CD8-positive, alpha-beta memory T cell (primary cell): ENCODE measurements around the gene GINS2. TPM values are rescaled to one million over a fixed set of nuclear protein-coding genes. Genes with fewer than 3 reads are reported as not detected.

ENCODE experiments used
- CTCF ChIA-PET: fragments of 350-600 bp; sonication (Branson Sonifier 250); formaldehyde crosslinking; loops from one replicate; lab custom pipeline; 2021; ENCODE audit warnings: antibody characterized with exemption; lab: Charles Lee
- POLR2A ChIA-PET: fragments of 350-600 bp; sonication (Branson Sonifier 250); formaldehyde crosslinking; loops from one replicate; lab custom pipeline; 2021; ENCODE audit warnings: antibody characterized with exemption; lab: Charles Lee
- DNase-seq, 5 donors: peaks; one replicate each; pipeline versions ENCODE4 v3.0.0 to v3.0.0-alpha.2; 2020 to 2022; ENCODE audit warnings: mixed read lengths in 1 of 5
- H3K27ac ChIP-seq: one replicate; pipeline ENCODE4 v1.7.0; 2013; ENCODE audit warnings: low read depth, mild to moderate bottlenecking, low read length, moderate library complexity
- H3K27me3 ChIP-seq: 2 replicates; pipeline ENCODE4 v1.7.0; 2013; ENCODE audit warnings: low read length, mild to moderate bottlenecking; ENCODE audit not compliant: insufficient read depth, poor library complexity, severe bottlenecking
- H3K36me3 ChIP-seq: 2 replicates; pipeline ENCODE4 v1.7.0; 2013; ENCODE audit warnings: mild to moderate bottlenecking, low read length, moderate library complexity; ENCODE audit not compliant: insufficient read depth
- H3K4me1 ChIP-seq: 2 replicates; pipeline ENCODE4 v1.7.0; 2013; ENCODE audit warnings: mild to moderate bottlenecking, low read length, moderate library complexity; ENCODE audit not compliant: insufficient read depth
- H3K4me3 ChIP-seq: 2 replicates; pipeline ENCODE4 v1.7.0; 2013; ENCODE audit warnings: mild to moderate bottlenecking, low read length
- H3K9me3 ChIP-seq: 2 replicates; pipeline ENCODE4 v1.7.0; 2013; ENCODE audit warnings: mild to moderate bottlenecking, low read length
- H3K27ac Mint-ChIP-seq, 8 donors: one replicate each; pipeline ENCODE4 v1.8.0; 2020 to 2021; ENCODE audit warnings: mixed read lengths in 8 of 8, mild to moderate bottlenecking in 6 of 8, inconsistent platforms in 3 of 8, moderate library complexity in 3 of 8
- H3K27me3 Mint-ChIP-seq, 2 donors: one replicate each; pipeline ENCODE4 v1.8.0; 2020 to 2021; ENCODE audit warnings: mixed read lengths in 2 of 2, mild to moderate bottlenecking in 1 of 2, moderate library complexity in 1 of 2
- H3K36me3 Mint-ChIP-seq, 3 donors: one replicate each; pipeline ENCODE4 v1.8.0; 2020 to 2021; ENCODE audit warnings: mixed read lengths in 3 of 3, inconsistent platforms in 1 of 3, mild to moderate bottlenecking in 1 of 3
- H3K4me1 Mint-ChIP-seq, 3 donors: one replicate each; pipeline ENCODE4 v1.8.0; 2020 to 2021; ENCODE audit warnings: mixed read lengths in 3 of 3, inconsistent platforms in 1 of 3, mild to moderate bottlenecking in 1 of 3
- H3K4me3 Mint-ChIP-seq, 7 donors: one replicate each; pipeline ENCODE4 v1.8.0; 2020 to 2021; ENCODE audit warnings: mixed read lengths in 7 of 7, mild to moderate bottlenecking in 6 of 7, moderate library complexity in 4 of 7, inconsistent platforms in 2 of 7
- H3K9me3 Mint-ChIP-seq, 5 donors: one replicate each; pipeline ENCODE4 v1.8.0; 2020 to 2022; ENCODE audit warnings: mixed read lengths in 5 of 5, mild to moderate bottlenecking in 3 of 5, moderate library complexity in 2 of 5, inconsistent platforms in 1 of 5
- polyA plus RNA-seq: library from polyadenylated mRNA; unstranded; fragments of 300-500 nt; fragmentation: Illumina TruSeq; gene quantifications from one replicate; pipeline ENCODE4 v1.2.3, GENCODE V29; 2021
- total RNA-seq, 2 experiments: library from RNA; stranded (reverse); gene quantifications; one replicate each; pipeline ENCODE4 v1.2.3, GENCODE V29; 2021

GINS2 gene
- total and polyA plus RNA-seq, 3 experiments from 2014 or later = 0.09 to 68.7 (median 68.6) TPM

DNA sequence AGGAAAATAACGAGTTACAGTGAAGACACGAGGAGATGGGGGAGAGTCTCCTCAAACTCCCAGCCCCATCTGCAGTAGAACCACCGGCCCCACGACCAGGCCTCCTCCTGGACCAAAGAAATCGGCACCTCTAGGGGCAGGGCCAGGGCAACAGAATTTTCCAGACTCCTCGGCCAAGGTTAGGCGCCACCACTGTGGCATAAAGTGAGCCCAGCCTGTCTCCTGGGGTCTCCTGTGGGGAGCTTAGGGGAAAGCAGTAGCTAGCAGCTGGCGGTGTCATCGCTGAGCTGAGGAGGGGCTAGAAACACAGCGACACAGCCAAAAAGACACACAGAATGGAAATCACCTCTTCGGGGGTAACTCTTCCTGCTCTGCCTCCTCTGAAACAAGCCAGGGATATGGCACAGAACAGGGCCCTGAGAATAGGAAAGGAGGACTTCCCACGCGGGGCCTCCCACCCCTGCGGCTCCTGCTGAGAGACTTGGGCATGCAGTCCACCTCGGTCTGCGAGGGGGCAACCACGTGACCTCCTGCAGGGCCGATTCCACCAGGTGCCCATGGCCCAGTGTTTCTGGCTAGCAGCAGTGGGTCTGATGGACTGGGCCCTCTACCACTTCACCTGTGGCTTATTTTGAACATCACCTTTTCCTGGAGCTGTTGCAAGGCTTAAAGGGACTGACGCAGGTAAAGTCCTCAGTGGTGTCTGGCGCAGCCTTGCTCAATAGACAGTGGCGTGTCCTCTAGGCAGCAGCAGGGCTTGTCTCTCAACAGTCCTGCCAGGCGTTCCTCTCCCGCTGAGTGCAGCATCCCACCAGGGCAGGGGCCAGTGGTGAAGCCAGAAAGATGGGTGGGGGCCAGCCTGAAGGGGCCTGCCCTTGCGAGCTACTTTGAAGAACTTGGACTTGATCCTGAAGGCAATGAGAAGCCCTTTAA lies 6.7 kb upstream of the GINS2 start:
- no peaks in the 10 kb centered on the region for H3K4me1 ChIP-seq
- H3K4me3 Mint-ChIP-seq = no peak overlapping the region
- no peaks in the 10 kb centered on the region for H3K36me3 ChIP-seq
- H3K27me3 Mint-ChIP-seq = peaks cover 13 to 26% of the 10 kb centered on the region in 2 donors
- peaks cover 6% of the 10 kb centered on the region for H3K27me3 ChIP-seq
- no peaks in the 10 kb centered on the region for H3K9me3 Mint-ChIP-seq
- POLR2A ChIA-PET = no interaction called here
- CTCF ChIA-PET = no interaction called here
- no peaks in the 10 kb centered on the region for H3K9me3 ChIP-seq
- H3K36me3 Mint-ChIP-seq = no peaks in the 10 kb centered on the region
- H3K27ac Mint-ChIP-seq = no peak overlapping the region
- no peak for DNase-seq
- no peak overlapping the region for H3K27ac ChIP-seq
- no peaks in the 10 kb centered on the region for H3K4me1 Mint-ChIP-seq
- no peak overlapping the region for H3K4me3 ChIP-seq

DNA sequence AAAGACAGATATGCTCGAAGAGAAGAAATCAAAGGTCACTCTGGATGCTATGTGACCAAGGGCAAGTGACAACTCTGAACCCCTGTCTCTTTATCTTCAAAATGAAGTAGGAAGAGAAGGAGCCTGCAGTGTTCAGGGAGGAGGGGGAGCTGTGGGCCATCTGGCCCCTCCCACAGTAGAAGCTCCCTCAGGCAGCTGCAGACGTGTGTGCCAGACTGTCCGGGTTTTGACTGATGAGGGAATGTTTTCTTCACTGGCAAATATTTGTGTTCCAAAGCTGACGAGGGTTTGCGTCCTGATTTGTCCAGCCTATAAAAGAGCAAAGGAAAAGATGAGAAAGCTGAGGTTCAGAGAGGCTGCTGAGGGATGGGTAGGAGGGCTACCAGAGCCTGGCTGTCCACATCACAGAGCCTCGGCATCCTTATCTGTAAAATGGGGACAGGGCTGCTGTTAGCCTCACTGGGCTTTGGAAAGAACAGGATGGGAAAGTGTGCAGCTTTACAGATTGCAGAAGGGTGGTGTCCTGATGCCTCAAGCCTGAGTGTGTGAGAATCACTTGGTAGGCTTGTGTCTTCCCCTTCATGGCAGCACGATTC lies 1.8 kb upstream of the GINS2 start:
- CTCF ChIA-PET = interaction anchor here (1.2 to 2.0 kb wide), 3 partner anchors 29 to 74 kb away, joined by 3 to 5 read pairs (median 3); no protein-coding TSS in a partner anchor
- no peaks in the 10 kb centered on the region for H3K9me3 ChIP-seq
- POLR2A ChIA-PET = no interaction called here
- Mint-ChIP-seq H3K4me1 (peaks cover 2 to 7% (median 7%) of the 10 kb centered on the region in 3 donors), H3K9me3 (no peaks in the 10 kb centered on the region), H3K27me3 (peaks cover 6 to 15% of the 10 kb centered on the region in 2 donors), H3K36me3 (no peaks in the 10 kb centered on the region), H3K27ac (no peak overlapping the region), H3K4me3 (no peak overlapping the region)
- H3K4me1 ChIP-seq = peaks cover 4% of the 10 kb centered on the region
- H3K27ac ChIP-seq = no peak overlapping the region
- H3K36me3 ChIP-seq = no peaks in the 10 kb centered on the region
- peaks cover 6% of the 10 kb centered on the region for H3K27me3 ChIP-seq
- no peak overlapping the region for H3K4me3 ChIP-seq
- no peak for DNase-seq

DNA sequence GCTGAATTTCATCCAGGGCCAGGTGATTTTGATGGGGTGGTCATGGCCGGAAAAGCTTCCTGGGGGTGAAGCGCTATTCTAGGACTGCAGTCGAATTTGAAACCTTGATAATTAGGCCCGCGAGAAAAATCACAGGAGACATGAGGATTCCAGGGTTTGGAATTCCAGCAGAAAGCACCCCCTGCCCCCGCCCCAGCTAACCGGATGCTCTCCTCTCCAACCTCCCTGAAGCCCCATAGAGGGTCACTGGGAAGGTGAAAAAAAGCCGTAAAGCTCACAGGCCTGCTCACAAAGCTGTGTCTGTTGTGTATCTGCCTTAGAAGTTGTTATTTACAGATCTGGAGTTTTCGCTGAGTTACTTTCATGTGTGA lies 1.2 kb upstream of the GINS2 start:
- Mint-ChIP-seq H3K4me1 (peaks cover 2 to 7% (median 7%) of the 10 kb centered on the region in 3 donors), H3K9me3 (no peaks in the 10 kb centered on the region), H3K27me3 (peaks cover 3 to 10% of the 10 kb centered on the region in 2 donors), H3K36me3 (no peaks in the 10 kb centered on the region), H3K27ac (no peak overlapping the region), H3K4me3 (peak overlapping the region in 2 of 7 donors; percentile 8 to 36)
- POLR2A ChIA-PET = no interaction called here
- CTCF ChIA-PET = interaction anchor here (0.7 to 2.0 kb wide), 4 partner anchors 28 to 74 kb away, joined by 3 to 5 read pairs (median 3); no protein-coding TSS in a partner anchor
- peaks cover 4% of the 10 kb centered on the region for H3K4me1 ChIP-seq
- no peak for DNase-seq
- peaks cover 6% of the 10 kb centered on the region for H3K27me3 ChIP-seq
- H3K27ac ChIP-seq = no peak overlapping the region
- no peaks in the 10 kb centered on the region for H3K9me3 ChIP-seq
- no peaks in the 10 kb centered on the region for H3K36me3 ChIP-seq
- no peak overlapping the region for H3K4me3 ChIP-seq

DNA sequence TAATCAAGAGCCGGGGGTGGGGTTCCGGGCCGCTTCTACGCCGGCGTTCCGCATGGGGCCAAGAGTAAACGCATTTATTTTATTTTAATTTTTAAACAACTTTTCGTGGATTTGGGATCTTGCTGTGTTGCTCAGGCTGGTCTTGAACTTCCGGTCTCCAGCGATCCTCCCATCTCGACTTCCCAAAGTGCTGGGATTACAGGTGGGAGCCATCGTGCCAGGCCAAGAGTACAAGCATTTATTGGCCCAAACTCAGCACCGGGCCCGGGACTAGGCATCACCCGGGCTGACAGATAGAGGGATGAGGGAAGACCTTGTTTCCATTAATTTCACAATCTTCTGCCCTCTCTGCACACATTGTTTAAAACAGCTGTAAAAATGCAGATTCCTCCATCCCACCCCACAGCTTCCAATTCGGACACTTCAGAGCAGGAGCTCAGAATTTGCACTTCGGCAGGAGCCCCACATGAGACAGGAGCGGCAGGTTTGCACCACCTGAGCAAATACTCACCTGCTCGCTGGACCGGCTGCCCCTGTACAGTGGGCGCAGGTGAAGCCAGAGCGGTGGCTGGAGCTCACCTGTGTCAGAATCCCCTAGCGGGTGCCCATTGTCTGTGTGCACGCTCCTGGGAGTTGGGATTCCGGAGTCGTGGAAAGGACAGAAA lies 663 bp upstream of the GINS2 start:
- CTCF ChIA-PET = interaction anchor here (0.7 to 2.0 kb wide), 4 partner anchors 28 to 73 kb away, joined by 3 to 5 read pairs (median 3); no protein-coding TSS in a partner anchor
- Mint-ChIP-seq H3K27me3 (peaks cover 1 to 8% of the 10 kb centered on the region in 2 donors), H3K36me3 (no peaks in the 10 kb centered on the region), H3K4me3 (peak overlapping the region in 6 of 7 donors; percentile 24 to 75 (median 58)), H3K4me1 (peaks cover 2 to 7% (median 7%) of the 10 kb centered on the region in 3 donors), H3K27ac (peak overlapping the region in 1 of 8 donors; percentile 58), H3K9me3 (no peaks in the 10 kb centered on the region)
- Histone ChIP-seq H3K27ac (no peak overlapping the region), H3K36me3 (no peaks in the 10 kb centered on the region), H3K9me3 (no peaks in the 10 kb centered on the region), H3K4me1 (peaks cover 4% of the 10 kb centered on the region), H3K4me3 (peak overlapping the region; percentile 32), H3K27me3 (peaks cover 3% of the 10 kb centered on the region)
- no peak for DNase-seq
- POLR2A ChIA-PET = no interaction called here

DNA sequence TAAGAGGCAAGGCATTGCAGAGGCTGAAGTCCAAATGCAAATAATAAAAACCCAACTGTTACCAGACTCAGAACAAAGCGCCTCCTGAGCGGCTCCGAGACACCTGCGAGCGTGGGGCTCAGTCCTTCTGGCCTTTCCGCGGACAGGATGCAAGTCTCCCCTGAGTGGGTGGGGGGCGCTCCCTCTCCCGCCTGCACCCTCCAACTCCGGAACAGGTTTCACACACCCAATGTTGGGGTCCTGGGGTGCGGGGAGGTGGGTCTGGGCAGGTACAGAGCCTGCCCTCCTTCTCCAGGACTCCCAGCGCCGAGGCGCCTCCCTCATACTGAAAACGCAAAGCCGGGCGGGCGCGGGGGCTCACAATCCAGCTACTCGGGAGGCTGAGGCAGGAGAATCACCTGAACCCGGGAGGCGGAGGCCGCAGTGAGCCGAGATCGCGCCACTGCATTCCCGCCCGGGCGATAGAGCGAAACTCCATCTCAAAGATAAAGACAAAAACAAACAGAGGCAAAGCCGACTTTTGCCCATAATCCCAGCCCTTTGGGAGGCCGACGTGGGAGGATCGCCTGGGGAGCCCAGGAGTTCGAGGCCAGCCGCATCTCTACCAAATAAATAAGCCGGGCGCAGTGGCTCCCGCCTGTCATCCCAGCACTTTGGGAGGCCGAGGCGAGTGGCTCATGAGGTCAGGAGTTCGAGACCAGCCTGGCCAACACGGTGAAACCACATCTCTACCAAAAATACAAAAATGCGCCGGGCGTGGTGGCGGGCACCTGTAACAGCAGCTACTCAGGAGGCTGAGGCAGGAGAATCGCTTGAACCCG lies 893 bp downstream of the GINS2 start:
- H3K27ac ChIP-seq = peak overlapping the region; percentile 16

DNA sequence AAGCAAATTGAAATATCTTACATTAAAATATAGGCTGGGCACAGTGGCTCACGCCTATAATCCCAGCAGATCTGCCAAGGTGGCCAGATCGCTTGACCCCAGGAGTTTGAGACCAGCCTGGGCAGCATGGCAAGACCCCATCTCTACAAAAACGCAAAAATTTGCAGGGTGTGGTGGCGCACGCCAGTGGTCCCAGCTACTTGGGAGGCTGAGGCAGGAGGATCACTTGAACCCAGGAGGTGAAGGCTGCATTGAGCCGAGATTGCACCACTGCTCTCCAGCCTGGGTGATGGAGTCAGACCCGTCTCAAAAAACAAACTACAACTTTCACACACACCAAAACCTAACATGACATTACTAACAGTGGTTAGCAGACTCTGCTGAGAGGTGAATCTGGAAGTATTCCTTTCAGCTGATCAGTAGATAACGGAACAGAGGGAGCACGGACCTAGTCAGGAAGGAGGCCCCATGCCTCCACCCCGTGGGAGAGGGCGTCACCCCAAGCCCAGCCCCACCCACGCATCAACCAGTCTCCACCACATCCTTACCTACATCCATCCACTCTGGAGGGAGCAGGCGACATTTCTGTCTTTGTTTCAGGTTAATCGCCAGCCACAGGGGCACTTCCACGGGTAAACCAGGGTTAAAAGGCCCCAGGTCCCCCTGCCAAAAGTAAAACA lies 1.7 kb downstream of the GINS2 start:
- Mint-ChIP-seq H3K27ac (no peak overlapping the region), H3K9me3 (no peaks in the 10 kb centered on the region), H3K4me1 (peaks cover 2 to 7% (median 7%) of the 10 kb centered on the region in 3 donors), H3K4me3 (peak overlapping the region in 6 of 7 donors; percentile 58 to 80 (median 75)), H3K36me3 (no peaks in the 10 kb centered on the region), H3K27me3 (peaks cover 0 to 3% of the 10 kb centered on the region in 2 donors)
- ChIA-PET POLR2A (no interaction called here), CTCF (no interaction called here)
- H3K27ac ChIP-seq = no peak overlapping the region
- no peak overlapping the region for H3K4me3 ChIP-seq
- no peaks in the 10 kb centered on the region for H3K36me3 ChIP-seq
- no peaks in the 10 kb centered on the region for H3K9me3 ChIP-seq
- H3K4me1 ChIP-seq = peaks cover 4% of the 10 kb centered on the region
- H3K27me3 ChIP-seq = peaks cover 3% of the 10 kb centered on the region
- no peak for DNase-seq

More for the DNA sequence above, 893 bp downstream of the GINS2 start:
- Histone ChIP-seq H3K36me3 (no peaks in the 10 kb centered on the region), H3K9me3 (no peaks in the 10 kb centered on the region), H3K4me1 (peaks cover 4% of the 10 kb centered on the region), H3K4me3 (no peak overlapping the region), H3K27me3 (peaks cover 3% of the 10 kb centered on the region)
- Mint-ChIP-seq H3K36me3 (no peaks in the 10 kb centered on the region), H3K27me3 (peaks cover 0 to 3% of the 10 kb centered on the region in 2 donors), H3K4me1 (peaks cover 2 to 7% (median 7%) of the 10 kb centered on the region in 3 donors), H3K9me3 (no peaks in the 10 kb centered on the region), H3K27ac (no peak overlapping the region), H3K4me3 (peak overlapping the region; percentile 73 to 91 (median 77))
- CTCF ChIA-PET = no interaction called here
- no peak for DNase-seq
- POLR2A ChIA-PET = interaction anchor here (0.8 kb wide), 1 partner anchor 47 kb away, joined by 3 read pairs; no protein-coding TSS in a partner anchor

DNA sequence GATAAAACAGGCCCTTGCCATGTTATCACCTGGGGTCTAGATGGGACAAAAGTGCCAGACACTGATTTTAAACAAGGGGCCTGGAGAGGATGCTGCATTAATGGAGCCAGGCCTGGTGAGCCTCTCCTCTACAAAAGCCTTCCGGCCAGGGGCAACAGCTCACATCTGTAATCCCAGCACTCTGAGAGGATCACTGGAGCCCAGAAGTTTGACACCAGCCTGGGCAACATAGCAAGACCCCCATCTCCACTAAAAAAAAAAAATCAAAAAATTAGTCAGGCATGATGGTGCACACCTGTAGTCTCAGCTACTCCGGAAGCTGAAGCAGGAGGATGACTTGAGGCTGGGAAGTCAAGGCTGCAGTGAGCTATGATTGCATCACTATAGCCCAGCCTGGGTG lies 3.5 kb downstream of the GINS2 start:
- Mint-ChIP-seq H3K27ac (no peak overlapping the region), H3K4me3 (no peak overlapping the region), H3K36me3 (no peaks in the 10 kb centered on the region), H3K27me3 (no peaks in the 10 kb centered on the region), H3K4me1 (peaks cover 7 to 13% (median 12%) of the 10 kb centered on the region in 3 donors), H3K9me3 (no peaks in the 10 kb centered on the region)
- Histone ChIP-seq H3K4me3 (no peak overlapping the region), H3K27ac (no peak overlapping the region), H3K9me3 (no peaks in the 10 kb centered on the region), H3K36me3 (no peaks in the 10 kb centered on the region), H3K4me1 (peaks cover 4% of the 10 kb centered on the region), H3K27me3 (no peaks in the 10 kb centered on the region)
- no peak for DNase-seq
- ChIA-PET CTCF (interaction anchor here (0.9 kb wide), 1 partner anchor 69 kb away, joined by 5 read pairs; no protein-coding TSS in a partner anchor), POLR2A (interaction anchor here (1.1 kb wide), 1 partner anchor 131 kb away, joined by 3 read pairs; no protein-coding TSS in a partner anchor)
